HG03469 (cell line): ENCODE data around the gene FAR1.
"Not testable (repeated sequence)": the region's sequence is repeated elsewhere in the genome, so short reads cannot be mapped to it uniquely, and the experiment has no call there.

Experiments
- ATAC-seq: cut with Tn5 transposase; IDR thresholded peaks from one replicate; pipeline ENCODE4 v1.9.1; 2021; ENCODE audit warnings: mild to moderate bottlenecking, moderate library complexity, moderate number of reproducible peaks; ENCODE audit not compliant: unreplicated experiment

Gene FAR1, protein sequence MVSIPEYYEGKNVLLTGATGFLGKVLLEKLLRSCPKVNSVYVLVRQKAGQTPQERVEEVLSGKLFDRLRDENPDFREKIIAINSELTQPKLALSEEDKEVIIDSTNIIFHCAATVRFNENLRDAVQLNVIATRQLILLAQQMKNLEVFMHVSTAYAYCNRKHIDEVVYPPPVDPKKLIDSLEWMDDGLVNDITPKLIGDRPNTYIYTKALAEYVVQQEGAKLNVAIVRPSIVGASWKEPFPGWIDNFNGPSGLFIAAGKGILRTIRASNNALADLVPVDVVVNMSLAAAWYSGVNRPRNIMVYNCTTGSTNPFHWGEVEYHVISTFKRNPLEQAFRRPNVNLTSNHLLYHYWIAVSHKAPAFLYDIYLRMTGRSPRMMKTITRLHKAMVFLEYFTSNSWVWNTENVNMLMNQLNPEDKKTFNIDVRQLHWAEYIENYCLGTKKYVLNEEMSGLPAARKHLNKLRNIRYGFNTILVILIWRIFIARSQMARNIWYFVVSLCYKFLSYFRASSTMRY

GRCh38 chr11:13668102-13668956, at the start of gene FAR1:
Gene FAR1 (plus strand): TSS chr11:13668668. CDS start chr11:13694766, 26,098 bp downstream.
- peak; percentile 83 for ATAC-seq

DNA sequence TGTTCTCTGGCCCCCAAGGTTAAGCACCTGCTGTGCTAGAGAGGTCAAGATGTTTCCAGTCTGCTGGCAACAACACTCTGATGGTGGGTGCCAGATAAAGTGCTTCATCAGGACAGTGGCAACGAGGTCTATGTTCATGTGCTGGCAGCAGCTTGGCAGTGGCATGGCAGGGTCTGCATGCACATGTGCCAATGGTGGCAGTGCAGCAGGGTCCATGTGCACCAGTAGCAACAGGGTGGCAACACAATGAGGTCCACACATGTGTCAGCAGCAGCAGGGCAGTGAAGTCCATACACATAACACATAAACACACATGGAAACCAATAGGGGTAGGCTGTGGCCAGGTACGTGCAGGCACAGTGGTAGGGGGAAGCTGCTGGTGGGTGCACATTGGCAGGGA, 48.4 kb upstream of the FAR1 start:
- no peak for ATAC-seq

GRCh38 chr11:13626818-13627217, 41.6 kb upstream of the FAR1 start:
- ATAC-seq: not testable (repeated sequence)

DNA sequence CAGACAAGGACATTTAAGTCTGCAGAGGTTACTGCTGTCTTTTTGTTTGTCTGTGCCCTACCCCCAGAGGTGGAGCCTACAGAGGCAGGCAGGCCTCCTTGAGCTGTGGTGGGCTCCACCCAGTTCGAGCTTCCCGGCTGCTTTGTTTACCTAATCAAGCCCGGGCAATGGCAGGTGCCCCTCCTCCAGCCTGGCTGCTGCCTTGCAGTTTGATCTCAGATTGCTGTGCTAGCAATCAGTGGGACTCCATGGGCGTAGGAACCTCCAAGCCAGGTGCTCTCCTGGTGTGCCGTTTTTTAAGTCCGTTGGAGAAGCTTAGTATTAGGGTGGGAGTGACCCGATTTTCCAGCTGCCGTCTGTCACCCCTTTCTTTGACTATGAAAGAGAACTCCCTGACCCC, 39.8 kb upstream of the FAR1 start:
- not testable (repeated sequence) for ATAC-seq

- no peak for ATAC-seq
Observed at GRCh38 chr11:13629779-13630178, 38.7 kb upstream of the FAR1 start.

- ATAC-seq: no peak
Observed at GRCh38 chr11:13635290-13635689, 33.2 kb upstream of the FAR1 start.

- no peak for ATAC-seq
Observed at GRCh38 chr11:13635804-13636203, 32.7 kb upstream of the FAR1 start.

DNA sequence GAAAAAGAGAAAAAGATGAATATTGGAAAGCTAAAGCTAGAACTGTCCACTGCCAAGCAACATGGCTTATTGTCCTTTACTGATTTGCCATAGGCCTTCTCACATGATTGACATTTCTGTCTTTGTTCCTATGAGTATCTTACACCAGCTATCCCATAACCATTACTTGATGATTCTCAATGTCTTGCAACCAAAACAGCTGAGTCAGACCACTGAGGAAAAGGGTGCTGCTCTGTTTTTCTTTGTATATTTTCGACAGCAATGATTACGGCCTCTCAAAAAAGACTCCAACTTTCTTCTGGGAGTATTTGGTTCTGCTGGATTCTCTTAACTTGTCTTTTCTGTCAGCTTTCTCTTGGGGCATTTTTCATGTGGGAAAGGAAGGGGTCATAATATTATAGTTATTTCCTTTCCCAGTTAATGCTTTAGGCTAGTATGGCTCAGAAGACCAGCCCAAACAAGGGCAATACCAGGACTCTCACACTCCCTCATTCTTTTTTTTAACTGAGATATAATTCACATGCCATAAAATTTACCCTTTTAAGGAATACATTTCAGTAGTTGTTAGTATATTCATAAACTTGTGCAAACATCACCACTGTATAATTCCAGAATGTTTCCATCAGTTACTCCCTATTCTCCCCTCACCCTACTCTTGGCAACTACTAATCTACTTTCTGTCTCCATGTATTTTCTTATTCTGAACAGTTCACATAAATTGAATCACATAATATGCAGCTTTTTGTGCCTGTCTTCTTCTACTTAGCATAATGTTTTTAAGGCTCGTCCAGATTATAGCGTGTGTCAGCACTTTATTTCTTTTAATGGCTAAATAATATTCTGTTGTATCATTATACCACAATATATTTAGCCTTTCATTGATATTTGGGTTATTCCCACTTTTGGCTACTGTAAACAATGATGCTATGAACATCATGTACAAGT, 31.1 kb upstream of the FAR1 start:
- ATAC-seq: no peak

GRCh38 chr11:13638422-13638821, 30.0 kb upstream of the FAR1 start:
- ATAC-seq: no peak

DNA sequence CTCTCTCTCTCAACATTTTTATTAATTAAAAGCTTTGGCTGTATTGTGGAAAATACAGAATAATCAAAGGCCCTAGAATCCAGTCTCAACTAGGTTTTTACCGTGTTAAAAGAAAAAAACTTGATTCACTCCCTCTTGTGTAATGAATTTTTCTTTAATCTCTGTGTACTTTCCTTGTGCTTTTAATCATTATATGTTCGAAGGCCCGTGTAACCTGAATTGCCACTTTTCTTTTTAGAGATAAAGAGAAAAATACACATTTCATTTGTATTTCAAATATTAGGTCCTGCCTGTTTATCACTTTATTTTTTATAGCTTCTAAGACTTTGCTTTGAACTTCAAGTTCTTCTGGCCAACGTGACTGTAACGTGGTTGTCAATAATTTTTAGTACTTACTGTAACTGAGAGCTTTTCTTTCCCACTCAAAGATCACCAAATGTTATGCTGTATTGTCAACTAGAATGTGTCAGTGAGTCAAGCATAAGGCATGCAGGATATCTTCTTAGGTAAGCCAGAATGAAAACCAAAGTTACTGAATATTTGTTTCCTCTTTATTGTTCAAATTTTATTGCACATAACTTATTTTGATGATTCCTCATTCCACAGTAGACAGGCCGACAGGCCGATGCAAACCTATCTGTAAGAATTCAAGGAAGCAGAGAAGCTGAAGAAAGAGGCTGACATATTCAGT, 23.3 kb upstream of the FAR1 start:
- ATAC-seq: no peak

DNA sequence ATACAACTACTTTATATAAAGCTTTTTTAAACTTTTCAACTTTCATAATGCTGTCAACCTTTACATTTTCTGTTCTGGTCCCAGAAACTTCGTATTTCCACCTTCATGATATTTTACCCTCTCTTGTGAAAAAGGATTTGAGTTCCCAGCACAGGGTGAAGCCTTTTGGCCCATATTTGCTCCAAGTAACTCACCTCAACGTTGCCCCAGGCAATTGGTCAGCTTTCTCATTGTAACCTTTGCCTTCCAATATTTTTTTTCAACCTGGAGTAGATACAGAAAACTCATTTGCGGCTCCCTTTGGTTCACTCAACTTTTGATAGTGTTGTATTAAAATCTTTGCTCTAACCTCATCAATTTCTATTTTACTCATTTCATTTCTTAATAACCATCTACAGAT, 21.1 kb upstream of the FAR1 start:
- no peak for ATAC-seq

DNA sequence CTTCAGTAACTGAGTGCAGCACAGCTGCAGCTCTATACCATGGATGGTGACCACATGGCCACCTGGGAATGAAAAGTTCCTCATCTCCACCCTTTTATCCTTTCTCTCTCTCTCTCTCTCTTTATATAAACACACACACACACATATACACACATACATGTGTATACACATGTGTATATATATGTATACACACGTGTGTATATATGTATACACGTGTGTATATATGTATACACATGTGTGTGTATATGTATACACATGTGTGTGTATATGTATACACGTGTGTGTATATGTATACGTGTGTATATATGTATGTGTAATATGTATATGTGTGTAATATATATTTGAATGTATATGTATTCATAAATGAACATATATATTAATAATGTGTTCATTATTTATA, 18.8 kb upstream of the FAR1 start:
- ATAC-seq: no peak

- not testable (repeated sequence) for ATAC-seq
Observed at GRCh38 chr11:13651515-13651914, 17.0 kb upstream of the FAR1 start.

- ATAC-seq: no peak
Observed at GRCh38 chr11:13661074-13661623, 7.3 kb upstream of the FAR1 start.

DNA sequence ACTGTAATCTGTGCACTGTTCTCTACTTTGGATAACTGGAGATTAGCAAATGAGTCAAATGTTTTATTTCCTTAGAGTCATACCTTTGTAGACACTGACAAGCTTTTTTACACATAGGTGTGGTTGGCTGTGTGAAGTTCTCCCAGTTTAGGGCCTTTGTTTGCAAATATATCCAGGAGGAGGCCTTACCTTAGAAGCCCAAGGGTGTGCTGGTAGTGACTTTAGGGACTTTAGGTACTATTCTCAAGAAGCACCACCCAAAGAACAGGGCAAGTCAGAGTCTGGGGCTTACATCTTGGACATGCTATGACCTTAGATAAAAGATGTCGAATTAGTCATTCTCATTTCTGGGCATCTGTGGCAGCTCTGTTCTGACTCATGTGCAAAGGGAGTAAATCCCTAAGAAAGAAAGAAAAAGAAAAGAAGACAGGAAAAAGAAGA, 4.8 kb upstream of the FAR1 start:
- ATAC-seq: no peak

DNA sequence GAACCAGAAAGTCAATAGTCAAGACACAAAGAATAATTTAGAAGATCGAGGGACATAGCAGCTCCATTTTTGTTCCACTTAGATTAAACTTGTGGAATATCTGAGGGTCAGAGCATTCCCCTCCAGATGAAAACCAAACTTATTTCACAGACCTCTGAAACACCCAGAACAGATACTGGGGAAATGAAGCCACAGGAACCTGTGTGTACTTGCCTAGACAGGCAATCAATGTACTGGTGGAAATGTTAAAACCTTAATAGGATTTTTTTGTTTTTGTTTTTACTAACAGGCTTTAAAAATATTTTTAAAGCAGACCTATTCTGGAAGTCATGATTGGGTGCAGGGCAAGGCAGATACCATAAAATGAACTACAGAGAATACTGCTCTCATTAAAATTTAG, 4.1 kb upstream of the FAR1 start:
- no peak for ATAC-seq

- no peak for ATAC-seq
Observed at GRCh38 chr11:13666708-13667107, 1.8 kb upstream of the FAR1 start.

- no peak for ATAC-seq
Observed at GRCh38 chr11:13667245-13667644, 1.2 kb upstream of the FAR1 start.

GRCh38 chr11:13667795-13668101, 720 bp upstream of the FAR1 start:
- no peak for ATAC-seq

GRCh38 chr11:13668957-13669521, 571 bp downstream of the FAR1 start:
- no peak for ATAC-seq
